HG03342 (cell line): Measurements from ENCODE around the gene FAT1.

Experiments used
- ATAC-seq: cut with Tn5 transposase; IDR thresholded peaks from one replicate; pipeline ENCODE4 v1.9.1; 2021; ENCODE audit warnings: mild to moderate bottlenecking, moderate library complexity; ENCODE audit not compliant: unreplicated experiment

FAT1 gene

DNA sequence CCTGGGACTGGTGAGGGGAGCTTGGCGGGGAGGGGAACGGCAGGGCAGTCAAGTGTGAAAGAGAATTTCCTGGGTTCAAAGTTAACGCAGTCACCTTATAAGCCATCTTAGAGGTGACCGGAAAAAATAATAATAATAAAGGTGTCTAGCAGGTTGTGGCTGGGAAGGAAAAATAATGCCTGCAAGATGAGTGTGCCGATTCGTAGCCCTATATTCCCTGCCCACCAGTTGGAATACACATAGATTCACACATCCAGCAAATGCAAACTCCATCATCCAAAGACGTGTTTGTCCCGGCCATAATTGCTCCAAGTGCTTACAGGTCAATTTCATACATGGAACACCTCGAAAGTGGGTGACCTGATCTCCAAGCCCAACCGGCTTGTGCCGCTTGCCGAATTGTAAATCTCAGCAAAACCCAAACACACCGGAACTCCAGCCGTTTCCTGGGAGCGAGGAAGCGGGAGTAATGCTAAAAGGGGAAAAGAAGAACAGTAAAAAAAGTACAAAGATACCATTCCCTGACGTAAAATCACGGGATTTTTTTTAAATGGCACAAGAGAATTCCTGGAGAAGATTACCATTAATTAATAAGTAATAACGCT, 1.3 kb upstream of the FAT1 start:
- ATAC-seq, result no peak

DNA sequence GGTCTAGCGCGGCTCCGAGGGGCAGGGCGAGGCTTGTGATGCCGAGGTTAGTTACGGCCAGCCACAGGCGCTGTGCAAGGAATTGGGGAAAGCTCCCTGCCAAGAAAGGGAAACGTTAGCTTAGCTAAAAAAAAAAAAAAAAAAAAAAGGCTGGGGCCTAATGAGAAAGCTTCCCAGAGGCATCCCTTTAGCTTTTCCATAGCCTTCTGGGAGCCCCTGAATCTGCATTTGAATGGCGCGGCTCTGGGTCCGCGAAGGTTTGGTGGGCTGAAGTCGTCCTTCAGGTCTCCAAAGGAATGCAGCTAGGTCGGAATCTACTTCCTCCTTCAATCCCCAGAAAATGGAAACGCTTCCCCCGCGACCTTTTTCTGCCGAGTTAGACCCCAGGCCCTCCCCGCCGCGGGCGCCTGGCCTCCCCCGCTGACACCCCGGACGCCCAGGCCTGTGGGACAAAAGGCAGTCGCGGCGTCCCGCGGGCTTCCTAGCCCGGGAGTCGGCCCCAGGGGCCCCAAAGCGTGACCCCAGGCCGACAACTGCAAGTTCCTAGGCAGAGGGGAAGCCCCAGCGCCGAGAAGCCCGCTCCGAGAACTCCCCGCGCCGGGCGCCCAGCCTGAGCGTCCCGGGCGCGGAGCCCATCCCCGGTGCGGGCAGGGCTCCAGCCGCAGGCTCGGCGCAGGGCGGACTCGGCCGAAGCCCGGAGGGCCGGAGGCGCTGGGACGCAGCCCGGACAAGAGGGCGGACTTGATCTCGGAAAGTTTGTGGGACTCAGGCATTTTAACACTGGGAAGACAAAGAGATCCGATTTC, 605 bp upstream of the FAT1 start:
- no peak for ATAC-seq

DNA sequence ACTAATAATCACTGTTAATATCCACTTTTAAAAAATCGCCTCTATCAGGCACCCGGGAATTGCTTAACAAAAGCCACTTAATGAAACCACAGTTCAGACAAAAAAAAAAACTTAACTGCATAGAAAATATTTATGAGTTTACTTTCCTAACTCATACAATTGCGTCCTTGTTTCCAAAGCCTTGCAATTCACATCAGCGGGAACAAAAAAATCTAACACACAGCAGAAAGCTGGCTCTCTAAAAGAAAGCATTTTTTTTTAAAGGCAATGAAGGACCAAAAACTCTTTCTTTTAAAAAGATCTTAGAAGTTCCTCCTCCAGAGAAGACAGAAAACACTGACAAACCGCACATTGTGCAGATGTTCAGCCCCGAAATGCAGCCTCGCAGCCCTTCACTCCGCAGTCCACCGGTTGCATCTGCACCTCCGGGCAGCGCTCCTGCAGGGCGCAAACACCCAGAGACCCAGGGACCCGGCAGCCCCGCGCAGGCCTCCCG, 812 bp downstream of the FAT1 start:
- no peak for ATAC-seq

DNA sequence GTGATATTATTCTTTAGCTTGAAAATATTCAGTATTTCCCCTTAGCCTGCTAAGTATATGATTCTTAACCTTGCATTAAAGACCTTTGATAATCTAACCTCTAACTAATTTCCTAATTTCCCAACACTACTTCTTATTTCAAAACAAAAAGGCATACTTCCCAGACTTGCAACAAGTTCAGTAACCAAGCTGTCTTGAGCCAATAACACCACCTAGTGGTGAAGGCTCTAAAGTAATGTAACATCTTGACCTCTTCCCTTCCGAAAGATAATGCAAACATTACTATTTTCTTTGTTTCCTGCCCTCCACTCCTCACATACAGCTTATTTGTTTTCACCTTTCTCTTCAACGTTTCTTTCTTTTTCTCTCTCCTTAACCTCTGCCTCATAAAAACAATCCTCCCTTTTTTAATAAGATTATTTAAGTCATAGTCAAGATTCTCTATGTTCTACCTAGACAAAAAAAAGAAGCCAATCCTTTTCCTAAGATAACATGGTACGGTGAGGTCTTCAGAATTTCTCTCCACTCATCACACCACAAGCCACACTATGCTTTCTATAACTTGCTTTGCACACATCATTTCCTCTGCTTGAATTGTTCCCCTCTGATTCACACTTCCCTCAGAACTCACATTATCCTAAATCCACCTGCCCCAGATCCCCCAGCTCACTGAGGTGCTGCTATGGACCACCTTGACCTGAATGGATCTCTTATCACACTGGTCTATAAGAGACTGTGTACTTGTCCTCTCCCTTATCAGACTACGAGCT, 3.5 kb downstream of the FAT1 start:
- no peak for ATAC-seq

DNA sequence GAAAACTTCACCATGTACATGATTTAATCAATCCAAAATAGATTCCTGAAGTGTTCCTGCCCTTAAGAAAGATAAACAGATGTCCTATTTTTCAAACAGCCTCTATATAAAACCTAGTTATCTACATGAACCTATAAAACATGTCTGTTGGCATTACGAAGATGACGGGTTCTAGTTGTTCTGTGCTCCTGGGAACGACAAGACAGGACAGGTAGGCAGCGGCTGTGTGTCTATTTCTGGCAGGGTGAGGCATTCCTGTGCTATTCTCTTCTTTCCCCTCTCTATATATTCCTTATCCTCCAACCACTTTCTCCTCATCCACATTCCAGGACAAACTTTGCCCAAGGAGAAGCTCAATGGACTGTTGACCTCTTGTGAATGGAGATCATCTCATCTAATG, 6.1 kb downstream of the FAT1 start:
- no peak for ATAC-seq

DNA sequence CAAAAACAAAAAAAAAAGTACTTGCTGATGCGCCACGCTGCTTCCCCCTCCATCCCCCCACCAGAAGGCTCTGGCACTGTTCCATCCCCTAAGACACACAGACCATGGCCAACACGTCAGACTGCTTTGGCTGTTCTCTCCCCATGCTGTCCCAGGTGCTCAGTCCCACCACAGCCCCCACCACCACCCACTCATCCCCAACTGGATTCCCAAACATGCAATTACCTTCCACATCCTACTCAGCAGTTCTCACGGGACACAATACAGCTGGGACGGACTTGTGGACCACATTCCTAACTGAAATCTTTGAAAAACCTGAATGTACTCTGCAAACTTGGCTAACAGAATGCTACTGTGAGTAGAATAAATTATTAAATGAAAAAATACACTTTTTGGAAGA, 8.6 kb downstream of the FAT1 start:
- ATAC-seq, result no peak

DNA sequence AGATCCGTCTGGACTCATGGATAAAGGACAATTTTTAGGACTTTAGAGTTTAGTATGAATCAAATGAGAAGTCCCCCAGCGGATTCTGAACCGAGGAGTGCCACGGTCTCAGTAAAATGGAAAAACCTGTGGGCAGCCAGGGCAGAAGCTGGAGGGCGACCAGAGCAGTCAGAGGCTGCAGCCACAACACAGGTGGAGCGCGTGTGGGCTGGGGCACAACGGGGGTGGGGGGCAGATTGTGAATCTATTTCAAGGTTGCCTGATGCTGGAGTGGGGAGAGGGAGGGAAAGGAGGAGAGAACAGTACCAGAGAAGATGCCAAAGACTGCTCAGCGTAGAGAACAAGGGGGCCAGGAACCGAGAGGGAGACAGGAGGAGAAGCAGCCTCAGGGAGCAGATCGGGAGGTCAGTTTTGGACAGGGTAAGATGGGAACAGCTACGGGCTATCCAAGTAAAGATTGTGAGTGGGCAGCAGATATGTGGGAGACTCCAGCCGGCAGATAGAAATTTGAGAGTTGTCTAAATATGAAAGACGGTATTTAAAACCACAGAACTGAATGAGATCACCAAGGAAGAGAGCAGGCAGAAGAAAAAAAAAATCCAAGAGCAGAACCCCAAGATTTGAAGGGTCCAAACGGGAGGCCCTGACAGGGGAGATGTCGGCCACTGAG, 9.5 kb downstream of the FAT1 start:
- no peak for ATAC-seq

DNA sequence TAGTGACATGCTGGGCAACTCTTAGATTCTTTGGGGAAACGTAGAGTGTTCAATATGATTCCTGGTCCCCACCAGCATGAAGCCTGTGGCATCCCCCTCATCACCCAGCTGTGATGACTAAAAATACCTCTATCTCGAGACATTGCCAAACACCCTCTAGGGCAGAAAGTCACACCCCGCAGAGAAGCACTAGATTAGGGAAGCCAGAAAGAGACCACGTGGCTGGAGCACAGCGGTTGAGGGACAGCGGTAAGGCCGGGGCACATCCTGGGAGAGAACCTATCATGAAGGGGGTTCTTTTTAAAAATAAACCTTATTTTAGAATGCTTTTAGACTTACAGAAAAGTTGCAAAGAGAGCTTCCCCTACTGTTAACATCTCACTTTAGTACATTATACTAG, 11.0 kb downstream of the FAT1 start:
- no peak for ATAC-seq

DNA sequence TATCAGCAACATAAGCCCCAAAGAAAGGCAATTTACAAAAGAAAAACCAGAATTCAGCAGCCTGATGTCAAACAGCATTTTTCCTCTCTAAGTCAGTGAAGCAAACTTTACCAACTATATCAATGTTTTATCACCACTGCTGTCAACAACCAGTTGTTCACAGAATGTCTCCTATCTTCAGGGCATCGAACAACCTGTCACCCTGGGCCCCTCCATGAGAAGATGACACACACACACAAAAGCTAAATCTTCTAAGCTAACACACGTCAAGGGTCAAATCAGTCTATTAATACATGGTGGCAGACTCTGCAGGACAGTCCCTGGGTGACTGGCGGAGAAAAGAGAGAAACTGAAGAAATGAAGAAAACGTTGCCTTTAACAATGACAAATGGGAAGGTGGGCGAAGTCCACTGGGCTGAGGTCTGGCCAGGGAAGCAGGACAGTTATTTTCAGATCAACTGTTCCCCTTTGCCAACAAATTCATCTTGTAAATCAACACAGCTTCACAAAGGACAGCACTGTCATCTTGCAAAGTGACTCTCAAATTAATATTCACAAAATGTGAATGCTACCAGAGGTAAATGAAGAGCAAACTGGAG, 13.0 kb downstream of the FAT1 start:
- ATAC-seq, result no peak

DNA sequence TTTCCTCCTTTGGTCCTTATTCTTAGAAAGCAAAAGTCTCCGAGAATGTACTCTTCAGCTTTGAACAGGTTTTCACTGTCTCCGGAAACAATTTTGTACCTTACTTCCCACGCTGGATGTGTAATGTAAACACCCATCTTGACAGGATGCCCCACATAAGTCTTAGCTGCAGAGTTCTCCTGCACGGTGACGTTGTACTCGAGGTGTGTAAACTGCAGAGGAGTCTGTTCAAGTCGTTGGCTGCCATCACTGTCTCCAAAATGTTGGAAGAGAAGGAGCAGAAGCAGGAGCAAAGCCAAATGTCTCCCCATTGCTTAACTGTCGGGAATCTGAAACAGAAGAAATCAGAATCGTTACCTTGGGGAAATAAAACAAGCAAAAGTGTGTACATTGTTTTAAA, 14.1 kb downstream of the FAT1 start:
- ATAC-seq, result no peak

DNA sequence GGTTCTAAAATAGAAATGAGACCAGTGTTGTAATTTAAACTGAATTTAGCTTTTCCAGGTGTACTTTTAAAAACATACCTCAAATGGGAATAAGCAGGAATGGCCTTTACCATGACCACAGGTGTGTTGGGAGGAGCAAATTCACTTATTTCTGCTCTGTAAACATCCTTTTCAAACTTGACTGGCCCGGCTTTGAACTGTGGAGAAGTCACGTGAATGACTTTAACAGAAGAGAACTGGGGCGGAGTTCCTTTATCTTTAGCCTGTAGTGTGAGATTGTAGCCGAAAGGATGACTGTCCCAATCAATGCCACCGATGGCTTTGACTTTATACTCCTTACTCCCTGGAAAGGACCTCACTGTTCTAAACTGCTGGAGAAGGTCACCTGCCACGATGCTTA, 15.1 kb downstream of the FAT1 start:
- ATAC-seq, result no peak

DNA sequence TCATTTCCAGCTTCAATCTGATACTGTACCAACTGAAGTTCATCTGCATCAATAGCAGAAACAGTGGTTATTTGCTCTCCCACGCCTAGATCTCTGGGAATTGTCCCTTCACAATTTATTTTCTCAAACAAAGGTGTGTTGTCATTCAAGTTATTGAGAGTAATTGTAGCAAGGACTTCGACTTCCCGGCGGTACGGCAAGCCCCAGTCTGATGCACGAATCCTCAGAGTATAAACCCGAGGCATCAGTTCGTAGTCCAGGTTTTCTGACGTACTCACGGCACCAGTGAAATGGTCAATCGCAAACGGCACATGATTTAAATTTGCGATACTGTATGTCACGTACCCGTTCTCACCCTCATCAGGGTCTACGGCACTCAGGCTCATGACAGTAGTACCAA, 15.7 kb downstream of the FAT1 start:
- no peak for ATAC-seq

DNA sequence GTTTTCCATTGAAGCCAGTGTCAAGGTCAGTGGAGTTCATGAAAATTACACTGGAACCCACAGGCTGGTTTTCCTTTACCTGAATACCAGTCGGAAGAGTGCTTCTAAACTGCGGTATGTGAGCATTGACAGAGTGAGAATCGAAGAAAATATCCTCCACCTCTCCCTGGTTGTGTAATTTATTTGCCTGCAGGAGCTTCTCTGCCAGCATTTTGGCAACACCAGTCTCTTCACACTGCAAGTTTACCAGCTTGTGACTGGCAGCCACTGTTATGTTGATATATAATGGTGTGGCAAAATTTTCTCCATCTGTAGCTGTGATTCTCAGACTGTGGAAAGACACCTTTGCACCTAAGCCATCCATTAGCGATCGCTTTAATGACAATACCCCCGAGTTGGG, 16.1 kb downstream of the FAT1 start:
- ATAC-seq, result no peak

DNA sequence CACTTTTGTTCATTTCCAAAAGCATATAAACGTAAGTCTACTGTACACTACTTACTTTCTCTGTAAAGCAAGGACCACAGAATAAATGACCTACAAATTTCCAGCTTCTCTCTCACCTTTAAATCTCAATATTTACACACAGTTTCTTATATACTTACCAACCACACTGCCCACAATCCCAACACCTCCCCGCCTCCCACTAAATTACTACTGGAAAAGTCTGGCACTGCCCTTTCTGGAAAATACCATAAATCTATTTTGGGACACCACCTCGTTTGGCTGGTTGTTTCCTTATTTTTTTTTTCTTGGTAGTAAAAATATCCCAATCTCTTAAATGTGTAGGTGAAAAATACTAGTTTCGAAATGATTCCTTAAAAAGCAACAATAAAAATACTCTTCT, 19.6 kb downstream of the FAT1 start:
- no peak for ATAC-seq

DNA sequence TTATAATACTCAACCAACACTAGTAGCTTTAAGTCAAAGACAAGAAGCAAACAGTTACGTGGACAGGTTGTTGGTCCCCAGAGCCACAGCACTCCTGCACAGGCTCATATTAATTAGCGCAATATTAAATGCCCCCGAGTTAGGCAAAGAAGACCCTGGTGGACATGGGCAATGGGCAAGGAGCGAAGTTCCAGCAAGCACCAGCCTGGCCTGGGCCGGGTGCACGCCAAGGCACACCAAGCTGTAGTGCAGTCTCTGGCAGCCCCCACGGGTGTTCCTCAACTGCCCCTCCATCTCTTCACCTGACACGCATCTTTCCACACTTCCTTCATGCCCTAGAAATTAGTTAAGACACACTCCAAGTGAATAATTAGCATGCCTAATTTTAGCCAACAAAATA, 20.1 kb downstream of the FAT1 start:
- ATAC-seq, result no peak

DNA sequence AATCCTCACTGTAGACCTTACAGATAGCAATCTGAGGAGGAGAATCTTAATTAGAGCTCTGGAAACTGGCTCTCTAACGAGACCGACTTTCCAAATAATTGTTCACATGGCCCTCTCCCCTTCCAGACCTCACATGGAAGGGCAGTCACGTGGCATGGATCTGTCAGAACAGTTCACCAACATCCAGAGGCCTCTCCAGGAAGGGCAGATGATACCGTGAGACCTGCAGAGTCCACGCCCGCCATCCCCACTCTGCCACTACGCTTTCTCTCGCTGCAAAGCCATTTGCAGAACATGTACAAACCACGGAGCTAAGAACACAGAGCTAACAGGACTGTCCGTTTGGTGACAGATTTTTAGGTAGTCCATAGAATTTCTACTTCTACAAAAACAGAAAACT, 20.7 kb downstream of the FAT1 start:
- no peak for ATAC-seq

DNA sequence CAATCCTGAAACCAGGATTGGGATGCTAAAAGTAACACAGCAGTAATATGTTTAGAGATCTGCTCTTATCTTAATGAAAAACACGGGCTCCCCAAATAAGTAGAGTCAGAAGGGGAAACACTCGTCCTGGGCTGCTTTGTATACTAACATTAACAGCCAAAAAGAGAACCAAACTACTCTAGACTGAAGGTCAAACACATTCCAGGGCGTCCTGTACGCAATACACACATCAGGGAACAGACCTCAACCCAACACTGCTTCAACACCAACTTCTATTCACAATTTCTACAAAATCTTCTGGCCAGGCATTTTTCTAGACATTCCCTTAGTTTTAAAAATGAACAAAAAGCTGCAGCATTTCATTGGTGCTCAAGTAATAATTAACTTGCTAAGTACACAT, 21.4 kb downstream of the FAT1 start:
- ATAC-seq, result no peak

DNA sequence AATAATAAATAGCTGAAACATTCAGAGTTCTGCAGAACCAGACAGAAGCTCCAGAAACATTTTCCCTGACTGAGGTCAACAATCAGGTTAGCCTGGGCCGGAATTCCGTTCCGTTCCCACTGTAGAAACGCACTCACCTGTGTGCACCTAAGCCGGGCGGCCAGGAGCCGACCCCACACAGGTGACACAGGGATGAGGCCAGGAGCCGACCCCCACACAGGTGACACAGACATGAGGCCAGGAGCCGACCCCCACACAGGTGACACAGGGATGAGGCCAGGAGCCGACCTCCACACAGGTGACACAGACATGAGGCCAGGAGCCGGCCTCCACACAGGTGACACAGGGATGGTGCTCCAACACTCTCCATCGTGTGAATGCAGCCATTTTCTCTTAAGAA, 21.9 kb downstream of the FAT1 start:
- ATAC-seq, result no peak

DNA sequence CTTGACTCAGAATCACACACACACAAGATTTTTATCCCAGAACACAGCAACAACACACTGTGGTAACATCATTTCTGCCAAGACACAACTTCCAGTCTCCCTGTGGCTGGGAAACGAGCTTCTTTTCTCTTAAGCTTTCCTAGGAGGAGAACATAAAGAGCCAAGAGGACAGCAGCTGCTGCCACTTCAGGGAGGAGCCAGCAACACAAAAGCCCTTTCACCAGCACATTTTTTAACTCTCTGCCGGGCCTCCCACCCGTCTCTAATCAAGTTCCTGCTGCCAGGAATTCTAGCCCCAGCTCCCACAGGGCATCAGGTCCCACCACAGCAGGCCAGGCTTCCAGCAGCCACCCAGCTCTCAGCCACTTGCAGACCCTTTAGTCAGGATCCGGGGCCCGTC, 22.4 kb downstream of the FAT1 start:
- ATAC-seq, result no peak

DNA sequence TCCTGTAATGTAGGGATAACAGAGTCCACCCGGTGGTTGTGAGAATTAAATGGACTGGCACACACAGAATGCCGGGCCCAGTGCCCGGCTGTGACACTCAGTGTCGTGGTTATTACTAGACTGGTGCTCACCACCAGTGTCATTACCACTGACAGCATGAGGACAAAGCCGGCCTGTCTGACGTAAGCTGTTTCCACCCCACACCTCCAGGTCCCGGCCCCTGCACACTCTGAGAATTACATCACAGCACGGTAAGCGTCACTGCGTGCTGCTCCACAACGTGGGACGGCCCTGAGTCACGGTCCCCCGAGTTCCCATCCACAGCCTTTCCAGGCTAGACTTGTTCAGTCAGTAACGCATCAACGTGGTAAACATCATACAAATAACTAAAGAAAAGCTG, 22.9 kb downstream of the FAT1 start:
- no peak for ATAC-seq

DNA sequence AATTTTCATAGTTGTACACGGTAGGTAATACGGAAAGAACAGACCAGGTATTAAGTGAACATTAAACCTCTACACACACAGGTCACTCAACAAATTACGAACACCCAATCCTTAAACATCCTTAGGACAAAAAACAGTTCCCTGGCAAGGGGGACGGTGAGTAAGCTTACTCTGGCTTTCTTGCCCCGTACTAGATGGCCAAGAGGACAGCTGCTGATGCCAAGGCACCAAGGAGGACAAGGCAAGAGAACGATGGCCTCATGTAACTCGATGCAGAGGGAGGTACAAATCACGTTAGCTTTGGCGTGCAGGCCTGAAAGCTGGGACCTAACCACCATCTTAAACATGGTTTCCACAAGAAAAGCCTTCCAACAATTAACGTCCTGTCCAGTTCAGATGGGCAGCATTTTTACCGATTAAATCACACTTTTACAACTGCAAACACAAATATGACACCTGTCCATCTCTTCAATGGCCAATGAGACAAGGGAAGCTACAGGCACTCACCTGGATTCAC, 23.7 kb downstream of the FAT1 start:
- ATAC-seq, result no peak
